GM18505 (cell line): ENCODE measurements around the gene ACBD6.

Source experiments
- ATAC-seq: cut with Tn5 transposase; IDR thresholded peaks from one replicate; pipeline ENCODE4 v1.9.1; 2021; ENCODE audit not compliant: unreplicated experiment
- POLR2A ChIP-seq: IDR thresholded peaks from 4 replicates; pipeline ENCODE4 v1.6.1; 2011; ENCODE audit warnings: borderline replicate concordance; ENCODE audit not compliant: insufficient read depth, insufficient read length; ENCODE audit errors: extremely low read depth

The ACBD6 gene

DNA sequence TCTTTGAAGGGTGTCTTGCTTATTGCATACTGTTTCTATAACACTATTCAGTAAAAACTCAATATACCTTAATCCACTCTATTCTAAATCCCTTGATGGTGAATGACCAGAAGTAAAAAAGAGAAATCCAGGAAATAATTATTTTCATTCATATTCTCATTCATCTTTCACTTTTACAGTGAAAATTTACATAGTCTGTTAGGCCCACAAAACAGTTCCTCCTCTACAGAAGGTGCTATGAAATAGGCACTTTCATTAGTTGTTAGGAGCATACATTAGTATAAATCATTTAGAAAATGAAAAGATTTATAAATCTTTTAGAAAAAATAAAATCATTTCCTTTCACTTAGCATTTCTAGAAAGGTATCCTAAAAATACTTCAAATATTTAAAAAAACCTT, 157.2 kb downstream of the ACBD6 start:
- no peak for ATAC-seq
- TF ChIP-seq POLR2A: no peak

DNA sequence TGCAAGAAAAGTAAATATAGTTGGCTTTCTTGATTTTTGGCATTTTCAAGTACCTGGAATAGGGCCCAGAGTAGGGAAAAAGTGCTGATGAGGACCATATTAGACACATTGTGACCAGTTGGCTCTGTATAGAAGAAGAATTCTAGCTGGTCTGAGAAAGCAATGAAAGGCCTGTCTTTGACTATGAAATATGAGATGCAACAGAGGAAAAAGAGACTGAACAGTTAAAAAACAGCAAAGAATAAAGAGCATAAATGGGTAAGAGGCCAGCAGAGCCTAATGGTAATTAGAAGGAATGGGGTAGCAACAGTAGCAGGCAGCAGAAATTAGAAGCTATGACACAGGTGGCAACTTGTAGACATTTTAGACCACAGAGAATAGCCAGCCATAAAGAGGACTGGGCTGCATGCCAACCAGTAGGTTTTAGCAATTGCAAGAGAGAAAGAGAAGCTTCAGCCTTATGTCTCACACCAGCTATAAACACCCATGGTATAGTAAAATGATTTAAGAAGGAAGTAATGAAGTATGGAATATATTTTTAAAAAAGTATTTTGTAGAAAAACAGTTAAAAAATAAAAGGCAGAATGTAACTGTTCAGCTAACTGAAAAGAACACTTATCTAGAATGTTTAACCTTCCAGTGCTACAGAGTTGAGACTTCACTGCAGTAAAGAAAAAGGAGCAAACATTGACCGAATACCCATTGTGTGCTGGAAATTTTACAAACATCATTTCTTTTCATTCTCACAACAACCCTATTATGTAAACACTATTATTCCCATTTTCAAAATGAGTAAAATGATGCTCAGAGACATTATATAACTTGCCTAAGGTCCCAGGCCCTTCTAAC, 158.2 kb downstream of the ACBD6 start:
- no peak for ATAC-seq
- TF ChIP-seq POLR2A: no peak

DNA sequence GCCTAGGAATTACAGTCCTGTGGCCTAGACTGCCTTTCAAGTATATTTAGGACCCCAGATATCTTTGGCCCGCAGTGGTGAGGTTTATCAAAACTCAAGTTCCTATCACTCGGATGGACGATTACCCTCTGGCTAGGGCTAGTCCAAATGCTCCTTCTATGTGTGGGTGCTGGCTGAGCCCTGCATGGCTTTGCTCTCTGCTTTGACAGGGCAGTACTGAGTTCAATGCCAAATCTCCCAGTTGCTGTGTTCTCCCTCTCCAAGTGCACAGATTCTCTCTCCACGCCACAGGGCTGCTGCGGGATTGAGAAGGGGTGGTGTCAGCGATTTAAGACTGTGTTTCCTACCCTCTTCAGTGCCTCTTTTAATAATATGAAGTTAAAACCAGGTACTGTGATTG, 175.3 kb downstream of the ACBD6 start:
- TF ChIP-seq POLR2A: no peak
- ATAC-seq: no peak

DNA sequence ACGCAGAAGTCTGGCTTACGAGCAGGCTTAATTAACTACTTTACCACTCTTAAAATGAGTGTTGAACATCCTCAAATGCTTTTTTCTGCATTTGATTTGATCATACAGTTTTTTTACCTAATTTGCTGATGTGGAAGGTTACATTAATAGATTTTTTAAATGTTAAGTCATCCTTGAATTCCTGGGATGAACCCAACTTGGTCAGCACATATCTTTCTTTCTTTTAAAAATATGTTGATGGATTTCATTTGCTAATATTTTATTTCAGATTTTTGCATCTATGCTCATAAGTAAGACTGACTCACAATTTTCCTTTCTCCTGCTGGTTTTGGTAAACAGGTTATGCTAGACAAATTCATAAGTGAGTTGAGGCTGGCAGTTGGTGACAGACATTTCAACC, 189.5 kb downstream of the ACBD6 start:
- no peak for TF ChIP-seq POLR2A
- ATAC-seq: no peak

DNA sequence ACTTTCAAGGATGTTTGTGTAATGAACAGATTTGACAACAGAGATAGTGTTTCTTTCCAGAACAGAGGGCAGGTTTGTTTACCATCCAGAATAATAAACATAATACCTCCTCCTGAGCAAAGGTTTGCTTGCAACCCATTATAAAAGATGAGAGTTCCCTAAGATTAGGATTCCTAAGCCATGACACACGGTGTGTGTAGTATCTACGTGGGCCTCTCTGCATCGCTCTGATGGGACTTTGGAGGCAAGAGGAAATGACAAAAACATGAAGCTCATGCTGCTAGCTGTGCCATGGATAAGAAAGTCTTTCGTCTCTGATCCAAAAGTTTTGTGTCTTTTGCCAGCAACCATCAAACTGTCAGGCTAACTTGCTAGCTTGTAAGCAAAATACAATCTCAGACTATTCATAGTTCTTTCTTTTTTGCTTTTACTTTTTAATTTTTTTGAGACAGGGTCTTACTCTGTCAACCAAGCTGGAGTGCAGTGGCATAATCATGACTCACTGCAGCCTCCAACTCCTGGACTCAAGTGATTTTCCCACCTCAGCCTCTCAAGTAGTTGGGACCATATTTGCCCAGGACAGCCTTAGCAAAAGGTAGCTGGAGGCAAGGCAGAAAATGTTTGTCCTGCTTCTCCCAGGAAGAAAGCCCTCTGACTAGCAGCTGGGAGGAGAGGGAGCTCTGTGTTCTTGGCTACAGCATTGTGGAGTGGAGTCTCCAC, 191.2 kb downstream of the ACBD6 start:
- TF ChIP-seq POLR2A: no peak
- no peak for ATAC-seq

DNA sequence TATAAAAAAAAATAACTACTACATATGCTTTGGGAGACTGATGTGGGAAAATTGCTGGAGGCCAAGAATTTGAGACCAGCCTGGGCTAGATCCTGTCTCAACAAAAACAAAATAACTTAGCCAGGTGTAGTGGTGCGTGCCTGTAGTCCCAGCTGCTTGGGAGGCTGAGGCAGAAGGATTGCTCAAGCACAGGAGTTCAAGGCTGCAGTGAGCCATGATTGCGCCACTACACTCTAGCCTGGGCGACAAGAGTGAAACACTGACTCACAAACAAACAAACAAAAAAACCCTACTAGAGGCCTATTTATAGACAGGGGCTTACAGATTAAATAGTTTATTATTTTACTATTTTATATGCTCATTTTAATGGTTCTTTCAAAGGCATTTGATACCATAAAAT, 192.3 kb downstream of the ACBD6 start:
- no peak for ATAC-seq
- TF ChIP-seq POLR2A: no peak

DNA sequence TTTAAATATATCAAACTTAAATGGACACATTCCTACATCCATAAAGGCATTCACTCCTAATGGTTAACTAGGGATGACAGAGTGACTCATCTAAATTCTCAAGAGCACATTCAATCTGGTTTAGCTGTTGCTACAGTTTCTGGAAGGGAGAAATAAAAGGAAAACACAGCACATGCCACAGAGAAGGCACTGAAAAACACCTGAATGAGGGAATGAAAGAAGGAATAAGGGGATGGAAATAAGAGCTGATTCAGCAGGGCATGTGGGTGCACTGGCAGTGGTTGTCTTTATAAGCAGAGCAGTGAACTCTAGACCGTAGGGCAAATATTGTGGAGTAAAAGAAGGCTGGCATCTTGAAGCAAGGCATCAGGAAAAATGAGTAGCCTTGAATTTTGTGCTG, 193.0 kb downstream of the ACBD6 start:
- no peak for ATAC-seq
- TF ChIP-seq POLR2A: no peak

DNA sequence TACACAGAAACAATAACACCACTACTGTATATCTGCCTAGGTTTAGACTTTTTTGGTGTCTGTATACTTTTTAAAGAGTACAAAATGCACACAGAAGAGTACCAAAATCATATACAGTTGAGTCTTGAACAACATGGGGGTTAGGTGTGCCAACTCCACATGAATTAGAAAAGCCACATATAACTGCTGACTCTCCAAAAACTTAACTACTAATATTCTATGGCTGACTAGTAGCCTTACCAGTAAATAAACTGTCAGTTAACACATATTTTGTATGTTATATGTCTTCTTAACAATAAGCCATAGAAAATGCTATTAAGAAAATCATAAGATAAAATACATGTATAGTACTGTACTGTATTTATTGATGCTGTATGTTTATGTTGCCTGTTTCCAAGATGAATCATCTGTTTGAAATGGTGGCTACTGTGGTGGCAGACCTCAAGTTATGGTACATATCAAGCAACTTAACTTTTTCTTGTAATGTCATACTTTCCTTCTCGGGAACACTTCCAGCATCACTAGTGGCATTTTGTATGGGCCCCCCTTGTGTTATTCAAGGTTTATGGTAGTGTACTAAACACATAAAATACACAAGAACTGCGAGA, 201.1 kb downstream of the ACBD6 start:
- ATAC-seq: no peak
- no peak for TF ChIP-seq POLR2A

DNA sequence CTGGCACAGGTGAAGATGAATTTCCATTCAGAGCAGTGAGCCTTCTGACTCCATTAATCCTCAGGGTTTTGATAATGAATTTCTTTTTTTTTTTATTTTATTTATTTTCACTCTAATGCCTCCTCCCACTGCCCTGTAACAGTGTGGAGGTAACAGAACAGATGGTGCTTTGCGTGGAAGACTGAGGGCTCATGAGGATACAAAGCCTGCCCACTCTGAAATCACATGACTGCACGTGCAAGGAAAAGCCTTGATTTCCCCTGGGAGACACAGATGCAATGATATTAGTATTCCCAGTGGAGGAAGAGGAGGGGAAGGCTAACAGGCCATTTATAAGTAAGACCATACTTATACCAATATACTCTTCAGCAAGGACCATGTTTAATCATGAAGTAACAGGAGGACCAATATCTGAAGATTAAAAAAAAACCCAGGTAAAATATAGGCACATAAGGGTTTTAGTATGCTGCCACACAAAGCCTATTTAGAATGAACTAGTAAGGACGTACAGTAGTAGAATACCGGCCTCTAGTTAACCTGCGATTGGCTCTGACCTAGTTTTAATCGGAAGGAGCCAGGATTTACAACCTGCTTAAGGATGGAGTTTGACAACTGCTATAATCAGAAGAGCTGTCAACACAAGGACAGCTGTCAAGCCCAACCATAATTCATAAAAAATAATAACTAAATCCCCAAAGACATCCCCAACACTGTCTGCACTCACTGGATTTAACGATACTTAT, 202.7 kb downstream of the ACBD6 start:
- no peak for ATAC-seq
- TF ChIP-seq POLR2A: no peak

DNA sequence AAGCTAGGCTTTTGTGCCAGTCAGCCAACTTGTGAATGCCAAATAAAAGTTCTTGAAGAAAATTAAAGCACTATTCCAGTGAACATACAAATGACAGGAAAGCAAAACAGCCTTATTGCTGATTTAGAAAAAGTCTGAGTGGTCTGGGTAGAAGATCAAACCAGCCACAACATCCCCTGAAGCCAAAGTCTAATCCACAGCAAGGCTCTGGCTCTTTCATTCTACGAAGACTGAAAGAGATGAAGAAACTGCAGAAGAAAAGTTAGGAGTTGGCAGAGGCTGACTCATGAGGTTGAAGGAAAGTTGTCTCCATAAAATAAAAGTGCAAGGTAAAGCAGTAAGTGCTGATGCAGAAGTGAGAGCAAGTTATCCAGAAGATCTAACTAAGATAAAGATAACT, 206.4 kb downstream of the ACBD6 start:
- TF ChIP-seq POLR2A: no peak
- no peak for ATAC-seq

DNA sequence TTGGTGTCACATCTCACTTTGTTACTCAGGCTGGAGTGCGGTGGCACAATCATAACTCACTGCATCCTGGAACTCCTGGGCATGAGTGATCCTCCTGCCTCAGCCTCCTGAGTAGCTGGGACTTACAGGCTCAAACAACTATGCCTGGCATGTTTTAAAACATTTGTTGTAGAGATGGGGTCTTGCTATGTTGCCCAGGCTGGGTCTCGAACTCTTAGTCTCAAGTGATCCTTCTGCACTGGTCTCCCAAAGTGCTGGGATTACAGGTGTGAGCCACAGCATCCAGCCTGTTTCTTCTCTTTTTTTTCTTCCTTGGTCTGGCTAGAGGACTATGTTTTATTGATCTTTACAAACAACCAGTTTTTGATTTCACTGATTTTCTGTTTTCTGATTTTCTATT, 207.7 kb downstream of the ACBD6 start:
- TF ChIP-seq POLR2A: no peak

DNA sequence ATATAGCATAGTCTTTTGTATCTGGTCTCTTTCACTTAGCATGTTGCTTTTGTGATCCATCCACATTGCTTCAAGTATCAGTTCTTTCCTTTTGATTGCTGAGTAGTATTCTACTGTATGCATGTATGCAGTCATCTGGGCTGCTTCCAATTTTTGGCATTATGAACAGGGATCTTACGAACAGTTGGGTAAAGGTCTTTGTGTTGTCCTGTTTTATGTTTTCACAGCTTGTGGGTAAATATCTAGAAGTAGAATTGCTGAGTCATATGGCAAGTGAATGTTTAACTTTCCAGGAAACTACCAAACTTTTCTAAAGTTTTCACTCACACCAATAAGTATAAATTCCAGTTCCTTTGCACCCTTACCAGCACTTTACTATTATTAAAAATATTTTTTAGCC, 211.4 kb downstream of the ACBD6 start:
- ATAC-seq: no peak
- TF ChIP-seq POLR2A: no peak

More for the DNA sequence above, 207.7 kb downstream of the ACBD6 start:
- no peak for ATAC-seq
